Stromal cell of bone marrow (primary cell): ENCODE data around the gene SPATS2L.
A peak's percentile ranks its signal among the peaks of the same experiment; 100 is the strongest.

Experiments
- DNase-seq: peaks from one replicate; pipeline ENCODE4 v3.0.0-alpha.2; 2012; ENCODE audit warnings: low read depth

The SPATS2L gene

DNA sequence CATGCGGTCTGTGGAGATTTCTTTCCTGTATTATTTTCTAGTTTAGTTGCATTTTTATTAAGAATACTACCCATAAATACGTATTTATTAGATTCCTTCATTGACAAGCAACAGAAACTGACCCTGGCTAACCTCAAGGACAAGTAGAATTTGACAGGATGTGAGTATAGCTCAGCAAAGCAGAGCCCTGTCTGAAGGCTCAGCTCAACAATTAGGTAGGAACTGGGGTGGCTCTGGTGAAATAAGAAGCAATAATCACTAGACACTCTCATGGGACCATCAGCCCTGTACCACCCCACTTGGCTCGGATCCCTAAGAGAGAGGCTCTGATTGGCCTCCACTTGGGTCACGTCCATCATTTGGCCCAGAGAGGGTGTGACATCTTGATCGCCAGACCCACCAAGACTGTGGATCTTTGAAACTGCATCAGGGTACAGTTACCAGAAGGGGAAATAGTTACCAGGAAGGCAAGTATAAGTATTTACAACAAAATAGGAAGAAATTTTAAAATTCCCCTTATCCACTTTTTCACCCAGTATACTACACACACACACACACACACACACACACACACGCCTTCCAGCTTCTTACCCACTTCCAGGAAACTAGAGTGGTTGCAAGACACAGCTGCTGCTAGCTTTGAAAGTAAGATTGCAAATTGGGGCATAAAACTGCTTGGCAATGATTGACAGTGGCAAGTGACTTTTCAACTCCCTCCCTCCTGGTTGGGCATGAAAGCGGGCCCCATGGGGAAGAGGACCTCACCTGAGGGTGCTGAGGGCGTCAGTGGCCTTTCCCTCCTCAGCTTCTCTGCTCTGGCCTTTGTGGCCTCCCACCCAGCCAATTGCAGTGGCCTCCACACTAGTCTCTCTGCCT lies 161.6 kb downstream of the SPATS2L start:
- DNase-seq = no peak

DNA sequence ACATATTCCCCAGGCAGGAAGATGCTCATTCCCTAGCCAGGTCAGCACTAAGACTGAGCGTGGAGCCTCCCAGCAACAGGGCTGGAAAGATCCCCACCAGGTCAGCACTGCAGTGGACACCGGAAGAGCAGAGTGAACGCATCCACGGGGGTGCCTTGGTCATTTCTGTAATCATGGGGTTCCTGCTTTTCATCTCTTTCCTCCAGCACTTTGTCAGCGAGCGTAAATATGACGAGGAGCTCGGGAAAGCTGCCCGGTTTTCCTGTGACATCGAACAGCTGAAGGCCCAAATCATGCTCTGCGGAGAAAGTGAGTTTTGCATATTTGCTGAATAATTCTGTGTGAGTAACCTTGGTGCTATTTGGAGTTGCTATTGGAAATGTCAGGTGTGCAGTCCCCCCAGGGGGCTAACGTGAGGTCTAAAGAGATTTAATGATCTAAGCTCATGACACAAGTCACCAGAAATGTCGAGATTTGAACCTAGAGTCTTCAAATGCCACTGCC lies 163.3 kb downstream of the SPATS2L start:
- DNase-seq = no peak

DNA sequence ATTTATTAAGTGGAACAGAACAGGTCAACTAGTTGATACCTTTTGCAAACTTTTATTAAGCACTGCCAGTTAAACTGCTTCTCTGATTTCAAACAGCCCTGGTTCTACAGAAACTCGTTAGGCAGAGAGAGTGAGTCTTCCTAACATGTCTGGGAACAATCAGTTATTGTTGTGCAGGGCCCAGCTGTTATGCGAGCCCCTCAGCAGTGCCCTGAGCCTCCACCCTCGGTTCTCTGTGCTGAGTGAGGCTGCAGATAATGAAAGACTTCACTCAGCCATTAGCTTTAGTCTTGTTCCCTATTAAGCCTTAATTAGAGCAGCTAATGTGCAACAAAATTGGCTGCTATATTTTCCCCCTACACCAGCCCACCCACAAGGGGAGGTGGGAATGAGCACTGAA lies 163.7 kb downstream of the SPATS2L start:
- DNase-seq = no peak

DNA sequence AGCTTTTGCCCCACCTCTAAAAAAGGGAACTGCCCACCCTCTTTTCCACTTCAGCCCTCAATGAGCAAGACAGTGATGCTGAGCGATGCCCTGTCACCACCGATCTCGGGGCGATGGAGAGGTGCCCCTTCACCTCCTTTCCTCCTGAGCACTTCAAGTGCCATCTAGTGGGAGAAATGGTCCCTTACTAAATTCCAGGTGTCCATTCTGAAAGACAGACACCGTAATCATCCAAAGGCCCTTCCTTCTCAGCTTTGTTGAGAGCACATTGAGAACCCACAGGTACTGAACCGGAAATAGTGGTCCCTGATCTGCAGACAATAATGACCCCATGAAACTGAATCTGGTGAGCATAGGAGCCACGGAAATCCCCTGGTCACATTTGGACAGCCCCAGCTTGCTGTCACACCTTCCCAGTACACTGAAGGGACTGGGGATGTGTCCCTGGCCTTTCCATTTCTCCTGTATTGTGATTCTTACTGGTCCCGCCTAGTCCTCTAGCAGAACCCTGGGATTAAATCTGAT lies 164.9 kb downstream of the SPATS2L start:
- no peak for DNase-seq

DNA sequence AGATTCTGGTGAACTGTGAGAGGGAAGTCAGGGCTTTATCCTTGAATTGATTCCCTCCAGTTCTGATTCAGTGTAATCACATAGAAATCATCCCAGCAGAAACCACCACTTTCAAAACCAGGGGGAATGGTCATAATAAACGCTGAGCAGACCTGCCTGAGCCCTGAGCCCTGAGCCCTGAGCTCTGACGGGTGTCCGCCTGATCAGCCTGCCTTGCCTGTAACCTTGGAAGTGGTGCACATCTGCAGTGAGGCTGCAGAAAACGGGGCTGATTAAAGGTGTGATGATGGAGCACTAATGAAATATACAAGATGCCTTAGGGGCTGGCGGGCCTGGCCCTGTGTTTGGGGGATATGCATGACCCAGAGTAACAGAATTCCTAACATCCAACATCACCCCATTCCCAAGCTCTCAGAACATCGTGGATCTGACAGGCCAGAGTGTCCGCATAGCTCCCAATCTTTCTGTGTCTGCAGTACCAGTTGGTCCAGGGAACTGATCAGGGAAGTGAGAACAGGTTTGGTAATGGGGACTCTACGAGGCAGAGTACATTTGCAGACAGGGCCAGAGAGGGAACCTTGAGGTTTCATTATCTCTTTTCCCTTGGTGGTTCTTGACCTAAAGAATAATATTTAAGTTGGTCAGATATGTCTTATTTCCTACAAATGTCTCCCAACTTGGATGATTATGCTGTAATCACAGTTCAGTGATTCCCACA lies 165.6 kb downstream of the SPATS2L start:
- no peak for DNase-seq

DNA sequence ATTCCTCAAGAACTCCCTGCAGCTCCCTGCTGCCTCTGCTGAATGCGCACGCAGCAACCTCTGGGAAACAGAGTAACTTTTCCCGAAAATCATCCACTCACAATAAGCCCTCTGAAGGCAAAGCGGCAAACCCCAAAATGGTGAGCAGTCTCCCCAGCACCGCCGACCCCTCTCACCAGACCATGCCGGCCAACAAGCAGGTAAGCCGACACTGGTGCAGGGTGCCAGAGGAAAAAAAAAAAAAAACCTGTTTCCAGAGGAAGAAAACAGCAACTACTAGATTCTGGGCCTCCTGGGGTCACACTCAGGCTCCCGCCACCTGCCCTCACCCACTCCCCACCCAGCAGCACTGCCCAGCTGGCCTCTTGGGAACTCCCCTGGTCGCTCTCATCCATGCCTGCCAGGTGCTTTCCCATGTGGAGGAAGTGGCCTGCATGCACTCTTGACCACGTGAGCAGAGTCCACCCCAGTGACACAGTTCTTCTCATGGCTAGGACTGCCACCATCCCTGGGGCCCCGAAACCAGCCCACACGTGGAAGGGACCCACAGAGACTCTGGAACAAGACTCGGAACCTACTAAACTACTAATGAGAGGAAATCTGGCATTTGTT lies 166.5 kb downstream of the SPATS2L start:
- DNase-seq = no peak

DNA sequence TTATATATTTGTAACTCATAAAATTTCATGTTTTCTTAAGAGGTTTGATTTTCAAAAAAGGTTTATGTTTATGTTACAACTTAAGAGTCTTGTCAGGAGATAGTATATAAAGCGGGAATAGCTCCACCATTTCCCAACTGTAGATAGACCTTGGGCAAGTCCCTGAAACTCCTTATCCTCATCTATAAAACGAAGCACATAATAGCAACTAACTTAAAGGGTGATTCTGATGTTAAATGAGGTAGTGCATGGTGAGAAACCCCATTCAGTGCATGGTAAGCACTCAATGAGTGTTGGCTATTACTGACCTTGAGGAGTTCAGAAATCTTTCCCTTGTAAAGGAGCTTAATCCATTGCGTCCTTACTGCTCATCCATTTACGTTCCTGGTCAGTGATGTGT lies 169.3 kb downstream of the SPATS2L start:
- DNase-seq = no peak

DNA sequence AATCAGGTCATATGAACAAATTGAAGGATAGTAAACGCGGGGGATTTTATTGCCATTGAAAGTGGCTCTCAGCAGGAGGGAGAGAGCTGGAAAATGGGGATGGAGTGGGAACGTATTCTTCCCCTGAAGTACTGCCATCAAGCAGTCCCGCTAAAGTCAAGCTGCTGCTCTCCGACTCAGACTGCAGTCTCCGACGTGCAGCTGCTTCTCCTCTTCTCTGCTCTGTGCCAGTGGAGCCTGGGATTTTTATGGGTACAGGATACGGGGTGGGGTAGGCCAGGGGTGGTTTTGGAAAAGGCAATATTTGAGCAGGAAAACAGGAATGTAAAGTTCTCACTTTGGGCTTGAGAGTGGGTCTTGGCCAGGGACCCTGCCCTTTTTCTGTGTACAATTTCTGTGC lies 170.3 kb downstream of the SPATS2L start:
- no peak for DNase-seq

DNA sequence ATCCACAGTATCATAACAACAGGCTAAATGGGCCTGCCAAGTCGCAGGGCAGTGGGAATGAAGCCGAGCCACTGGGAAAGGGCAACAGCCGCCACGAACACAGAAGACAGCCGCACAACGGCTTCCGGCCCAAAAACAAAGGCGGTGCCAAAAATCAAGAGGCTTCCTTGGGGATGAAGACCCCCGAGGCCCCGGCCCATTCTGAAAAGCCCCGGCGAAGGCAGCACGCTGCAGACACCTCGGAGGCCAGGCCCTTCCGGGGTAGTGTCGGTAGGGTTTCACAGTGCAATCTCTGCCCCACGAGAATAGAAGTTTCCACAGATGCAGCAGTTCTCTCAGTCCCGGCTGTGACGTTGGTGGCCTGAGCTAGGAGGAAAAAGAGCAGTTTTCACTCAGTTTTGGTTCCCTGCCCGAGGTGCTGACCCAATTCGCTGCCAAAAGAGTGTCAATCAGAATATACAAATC lies 171.2 kb downstream of the SPATS2L start:
- peak; percentile 66 for DNase-seq

DNA sequence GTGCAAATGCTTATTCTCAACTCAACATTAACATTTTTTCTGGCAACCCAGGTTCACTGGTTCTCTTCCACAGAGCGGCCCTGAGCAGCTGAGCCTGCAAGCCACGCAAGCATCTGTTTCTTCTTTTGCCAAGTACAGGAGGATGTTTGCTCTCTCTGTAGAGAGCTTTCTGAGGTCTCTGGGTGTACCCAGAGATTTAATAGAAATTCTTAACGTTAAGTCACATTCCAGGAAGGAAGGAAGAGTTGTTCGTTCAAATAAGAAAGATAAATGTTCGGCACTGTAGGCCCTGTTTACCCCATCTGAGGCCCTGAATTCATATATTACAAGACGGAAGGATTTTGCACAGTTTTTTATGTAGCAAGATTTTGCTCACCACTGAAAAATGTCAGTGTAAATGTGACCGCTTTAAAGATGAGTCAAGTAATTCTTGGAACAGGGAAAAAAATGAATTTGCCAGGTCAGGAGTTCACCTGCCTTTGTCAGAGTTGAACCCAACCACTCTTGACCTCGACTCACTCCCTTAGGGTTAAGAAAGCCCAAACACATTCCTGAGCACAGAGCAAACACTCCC lies 173.3 kb downstream of the SPATS2L start:
- DNase-seq = peak; percentile 69

DNA sequence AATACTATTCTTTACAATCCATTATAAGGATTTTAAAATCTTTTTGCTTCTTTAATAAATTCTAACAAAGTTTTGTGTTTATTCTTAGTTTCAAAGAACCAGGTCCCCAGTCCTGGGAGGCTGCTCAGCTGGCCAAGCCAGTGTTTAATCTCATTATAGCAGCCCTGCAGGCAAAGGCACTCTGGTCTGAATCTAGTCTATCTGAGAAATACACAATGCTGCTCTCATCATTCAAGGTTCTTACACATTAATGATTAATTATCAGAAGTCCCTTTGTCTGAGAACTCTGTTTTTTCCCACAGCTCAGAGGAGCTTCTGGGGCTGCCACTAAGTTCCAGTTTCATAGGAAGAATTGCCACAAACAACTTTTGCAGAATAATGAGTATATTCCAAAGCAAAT lies 175.7 kb downstream of the SPATS2L start:
- DNase-seq = no peak

DNA sequence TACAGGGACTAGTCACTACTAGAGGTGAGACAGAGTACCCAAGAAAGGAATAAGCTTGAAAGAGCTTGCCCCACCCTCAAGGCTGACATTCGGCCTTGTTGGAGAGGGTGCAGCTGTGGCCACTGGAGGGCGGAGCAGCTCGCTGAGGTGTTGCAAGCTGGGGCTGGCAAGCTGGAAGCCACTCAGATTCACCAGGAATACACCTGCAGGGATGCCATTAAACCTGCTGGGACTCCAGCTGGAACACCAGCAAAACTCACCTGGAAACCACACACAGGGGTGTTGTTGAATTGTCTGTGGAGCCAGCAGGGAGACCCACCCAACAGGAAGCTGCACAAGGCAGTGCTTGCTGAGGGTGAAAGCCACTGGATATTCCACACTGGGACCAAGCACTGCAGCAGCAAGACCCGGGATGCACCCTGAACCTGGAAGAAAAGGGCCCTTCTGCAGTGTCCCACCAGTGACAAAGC lies 177.3 kb downstream of the SPATS2L start:
- DNase-seq = no peak

DNA sequence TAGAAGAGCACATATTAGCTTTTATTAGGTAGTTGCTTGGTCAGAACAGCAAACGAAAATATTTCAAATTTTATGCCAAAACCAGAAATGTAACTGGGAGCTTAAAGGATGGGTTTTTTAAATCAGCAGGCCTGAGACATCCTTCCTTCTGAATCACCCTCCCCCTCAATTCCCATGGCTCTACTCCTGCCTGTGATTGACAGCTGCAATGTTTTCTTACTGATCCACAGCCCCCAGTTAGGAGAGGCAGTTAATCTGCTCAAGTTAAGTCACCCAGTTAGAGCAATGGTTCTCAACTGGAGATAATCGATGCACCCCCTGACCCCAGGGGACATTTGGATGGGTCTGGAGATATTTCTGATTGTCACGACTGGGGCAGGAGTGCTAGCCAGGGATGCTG lies 178.4 kb downstream of the SPATS2L start:
- DNase-seq = no peak

DNA sequence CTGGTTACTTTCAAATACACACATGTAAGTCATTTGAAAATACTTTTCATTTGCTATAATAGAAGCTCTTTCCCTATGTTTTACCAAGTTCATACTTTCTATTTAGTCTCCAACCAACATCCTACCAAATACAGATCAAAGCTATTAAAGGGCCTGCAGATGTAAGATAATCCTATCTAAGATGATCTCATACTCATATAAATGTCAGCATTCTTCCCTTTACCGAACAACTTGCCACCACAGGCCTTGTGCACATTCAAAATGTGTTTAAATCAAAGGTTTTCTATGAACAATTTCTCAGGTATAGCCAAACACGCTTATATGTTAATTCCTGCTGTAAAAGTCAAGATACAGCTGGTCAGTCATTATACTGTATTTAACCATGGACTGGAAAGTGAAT lies 180.0 kb downstream of the SPATS2L start:
- no peak for DNase-seq

DNA sequence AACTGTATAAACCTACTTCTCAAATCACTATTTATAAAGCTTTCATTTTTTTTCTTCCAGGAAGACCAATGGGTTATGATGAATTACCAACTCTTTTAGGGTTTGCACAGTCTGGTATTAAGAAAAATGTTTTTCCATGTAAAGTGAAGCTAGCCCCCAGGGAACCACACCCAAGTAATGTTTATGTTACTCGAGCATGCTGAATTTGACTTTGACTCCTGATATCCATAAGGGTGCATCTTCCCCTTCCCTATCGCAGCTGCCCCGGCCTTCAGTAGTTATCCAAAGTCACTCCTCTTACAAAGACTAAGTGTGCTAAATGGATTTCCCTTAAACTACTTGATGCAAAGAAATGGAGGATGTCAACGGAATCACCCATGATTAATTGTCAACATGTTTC lies 181.7 kb downstream of the SPATS2L start:
- DNase-seq = no peak

DNA sequence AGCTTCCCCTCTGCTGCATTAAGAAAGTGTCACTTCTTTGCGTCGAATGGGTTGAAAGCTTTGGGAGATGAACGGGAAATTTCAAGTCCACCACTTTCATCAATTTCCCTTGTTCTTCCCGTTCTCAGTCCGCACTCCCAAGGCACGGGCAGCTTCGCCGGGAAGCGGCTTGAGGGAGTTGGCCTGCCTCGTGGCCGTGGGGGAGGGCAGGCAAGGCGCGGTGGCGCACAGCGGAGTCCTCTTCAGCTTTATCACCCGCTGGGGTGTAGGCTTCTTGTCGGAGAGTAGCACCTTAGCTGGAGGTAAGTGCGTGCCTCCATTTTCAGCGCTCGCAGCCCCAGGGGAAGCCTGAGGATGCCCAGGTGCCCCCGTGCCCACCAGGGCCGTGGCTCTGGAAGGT lies 183.5 kb downstream of the SPATS2L start:
- no peak for DNase-seq

DNA sequence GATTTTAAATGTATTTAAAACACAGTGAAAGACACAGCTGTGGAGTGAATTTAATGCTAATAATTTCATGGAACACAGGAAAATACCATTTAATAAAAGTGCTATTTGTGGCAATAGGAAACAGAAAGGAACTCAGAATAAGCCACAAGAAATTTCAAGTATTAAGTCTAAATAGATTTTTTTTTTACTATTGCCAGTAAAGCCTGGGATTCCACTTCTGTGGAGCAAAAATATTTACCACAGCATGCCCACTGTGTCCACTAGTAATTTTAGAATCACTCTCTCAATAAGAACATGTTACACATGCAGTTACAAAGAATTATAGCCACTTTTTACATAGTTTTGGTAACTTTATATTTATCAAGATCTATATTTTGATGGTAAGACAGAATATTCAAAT lies 186.2 kb downstream of the SPATS2L start:
- DNase-seq = no peak

DNA sequence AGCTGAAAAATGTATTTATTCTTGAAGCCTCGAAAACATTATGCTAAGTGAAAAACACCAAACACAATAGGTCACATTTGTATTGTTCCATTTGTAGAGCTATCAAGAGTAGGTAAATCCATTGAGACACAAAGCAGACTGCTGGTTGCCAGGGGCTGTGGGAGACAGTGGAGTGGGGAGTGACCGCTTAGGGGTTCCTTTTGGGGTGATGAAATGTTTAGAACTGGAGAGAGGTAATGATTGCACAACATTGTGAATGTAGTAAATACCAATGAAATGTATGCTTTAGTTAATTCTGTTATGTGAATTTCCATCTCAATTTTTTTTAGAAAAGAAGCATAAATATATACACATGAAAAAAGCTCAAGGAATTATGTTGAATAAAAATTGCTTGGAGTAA lies 187.6 kb downstream of the SPATS2L start:
- DNase-seq = no peak

DNA sequence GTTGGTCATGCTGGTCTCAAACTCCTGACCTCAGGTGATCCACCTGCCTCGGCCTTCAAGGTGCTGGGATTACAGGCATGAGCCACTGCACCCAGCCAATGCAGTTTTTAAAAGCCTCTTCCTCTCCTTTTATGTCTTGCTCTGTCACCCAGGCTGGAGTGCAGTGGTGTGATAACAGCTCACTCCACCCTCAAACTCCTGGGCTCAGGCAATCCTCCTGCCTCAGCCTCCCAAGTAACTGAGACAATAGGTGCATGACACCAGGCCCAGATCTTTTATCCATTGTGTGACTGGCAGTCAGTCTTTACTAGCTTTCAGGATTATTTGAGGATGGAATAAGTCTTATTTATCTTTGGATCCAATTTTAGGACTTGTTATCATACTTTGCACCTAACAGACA lies 190.2 kb downstream of the SPATS2L start:
- DNase-seq = no peak

DNA sequence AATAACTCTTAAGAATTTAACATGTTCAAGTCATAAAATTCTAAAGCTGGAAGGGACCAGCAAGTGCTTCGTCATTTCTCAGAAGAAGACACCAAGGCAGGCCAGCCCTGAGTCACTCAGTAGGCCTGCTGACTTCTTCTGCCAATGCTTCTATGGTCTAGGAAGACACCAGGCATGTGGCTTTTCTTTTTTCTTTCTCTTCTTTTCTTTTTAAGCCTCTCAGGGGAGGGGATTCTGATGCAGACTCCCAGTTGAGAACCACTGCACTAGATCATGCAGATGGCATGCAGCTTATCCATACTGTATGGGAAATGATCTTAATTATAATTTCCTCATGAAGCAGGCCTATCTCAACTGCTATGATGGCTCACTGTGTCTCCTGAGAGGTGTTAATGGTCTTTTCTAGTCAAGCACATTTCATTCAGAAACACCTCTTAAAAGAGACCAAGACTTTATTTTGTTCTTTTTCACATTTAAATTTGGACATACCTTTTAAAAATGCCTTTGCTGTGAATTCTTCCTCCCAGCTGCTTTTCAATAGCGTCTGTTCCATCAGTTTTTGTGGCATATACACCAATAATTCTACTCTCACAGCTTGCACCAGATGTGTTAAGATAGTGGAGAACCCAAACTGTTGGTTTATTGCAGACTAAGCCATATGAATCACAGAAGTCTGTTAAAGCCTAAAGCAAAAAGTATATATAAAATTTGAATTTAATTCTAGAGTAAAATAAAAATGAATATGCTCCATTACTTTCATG lies 192.1 kb downstream of the SPATS2L start:
- no peak for DNase-seq

DNA sequence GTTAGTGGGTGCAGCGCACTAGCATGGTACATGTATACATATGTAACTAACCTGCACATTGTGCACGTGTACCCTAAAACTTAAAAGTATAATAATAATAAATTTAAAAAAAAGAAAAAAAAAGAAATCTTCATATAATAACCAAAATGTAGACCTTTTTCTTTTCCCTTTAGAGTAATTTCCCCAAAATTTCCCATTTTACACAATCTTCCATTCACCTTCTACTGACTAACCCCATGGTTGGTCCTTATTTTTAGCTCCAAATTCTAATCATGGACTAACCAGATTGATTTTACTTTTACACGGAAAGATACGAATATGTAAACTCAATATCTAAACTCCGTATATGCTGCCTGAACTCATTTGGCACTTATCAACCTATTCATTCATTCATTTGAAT lies 195.7 kb downstream of the SPATS2L start:
- no peak for DNase-seq
